HG03095 (cell line): ENCODE results near the gene LGALSL.

Experiments
- ATAC-seq: cut with Tn5 transposase; IDR thresholded peaks from one replicate; pipeline ENCODE4 v1.9.1; 2021; ENCODE audit warnings: moderate library complexity; ENCODE audit not compliant: unreplicated experiment

LGALSL gene

DNA sequence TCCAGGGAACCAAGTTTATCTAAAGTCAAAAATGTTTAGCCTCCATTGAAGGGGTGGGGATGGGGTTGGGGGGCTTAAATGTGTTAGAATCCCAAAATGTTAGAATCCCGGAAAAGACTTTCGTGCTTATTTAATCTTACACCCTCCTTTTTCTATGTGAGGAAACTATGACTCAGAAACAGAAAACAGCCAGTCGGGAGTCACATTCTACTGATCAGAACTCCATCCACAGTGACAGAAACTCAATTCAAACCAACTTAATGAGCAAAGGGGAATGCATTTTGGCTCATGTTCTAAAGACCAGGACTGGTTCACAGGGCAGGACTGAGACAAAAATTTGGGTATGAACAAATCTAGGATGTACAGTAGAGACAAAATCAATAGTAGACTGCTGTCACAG is 38.3 kb downstream of the LGALSL start:
- no peak for ATAC-seq

DNA sequence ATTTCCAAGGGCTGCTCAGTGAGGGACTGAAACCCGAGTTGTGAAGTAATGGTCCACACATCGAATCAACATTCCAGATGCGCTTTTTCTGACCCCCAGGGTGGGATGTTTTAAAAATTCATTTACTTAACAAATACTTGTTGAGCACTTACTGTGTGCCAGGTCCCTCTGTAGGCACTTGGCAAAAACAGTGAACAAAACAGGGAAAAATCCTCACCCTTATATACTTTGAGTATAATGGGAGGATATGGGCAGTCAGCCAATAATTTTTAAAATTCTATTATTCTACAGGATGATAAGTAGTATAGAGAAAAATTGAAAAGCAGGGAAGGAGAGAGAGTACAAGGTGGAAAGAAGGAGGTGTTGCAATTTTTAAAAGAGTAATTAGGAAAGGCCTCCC is 38.9 kb downstream of the LGALSL start:
- ATAC-seq, result no peak

GRCh38 chr2:64493788-64494187 is 39.8 kb downstream of the LGALSL start:
- no peak for ATAC-seq

DNA sequence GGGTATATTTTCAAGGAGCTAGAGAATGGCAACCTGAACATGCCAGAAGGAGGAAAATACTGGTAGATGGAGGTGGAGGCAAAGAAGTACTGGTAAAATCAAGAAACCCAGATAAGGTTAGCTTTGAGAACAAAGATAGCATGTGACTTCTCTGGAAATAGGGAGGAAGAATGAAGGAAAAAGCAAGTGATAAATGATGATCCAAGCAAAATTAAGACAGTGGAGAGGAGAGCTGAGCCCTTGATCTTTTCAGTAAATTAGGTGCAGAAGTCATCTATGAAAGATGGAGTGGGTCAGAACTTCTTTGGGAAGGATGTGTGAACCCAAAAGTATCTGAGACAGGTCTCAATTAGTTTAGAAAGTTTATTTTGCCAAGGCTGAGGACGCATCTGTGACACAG is 44.5 kb downstream of the LGALSL start:
- no peak for ATAC-seq

GRCh38 chr2:64500549-64500948 is 46.6 kb downstream of the LGALSL start:
- no peak for ATAC-seq

GRCh38 chr2:64501946-64502345 is 48.0 kb downstream of the LGALSL start:
- no peak for ATAC-seq

DNA sequence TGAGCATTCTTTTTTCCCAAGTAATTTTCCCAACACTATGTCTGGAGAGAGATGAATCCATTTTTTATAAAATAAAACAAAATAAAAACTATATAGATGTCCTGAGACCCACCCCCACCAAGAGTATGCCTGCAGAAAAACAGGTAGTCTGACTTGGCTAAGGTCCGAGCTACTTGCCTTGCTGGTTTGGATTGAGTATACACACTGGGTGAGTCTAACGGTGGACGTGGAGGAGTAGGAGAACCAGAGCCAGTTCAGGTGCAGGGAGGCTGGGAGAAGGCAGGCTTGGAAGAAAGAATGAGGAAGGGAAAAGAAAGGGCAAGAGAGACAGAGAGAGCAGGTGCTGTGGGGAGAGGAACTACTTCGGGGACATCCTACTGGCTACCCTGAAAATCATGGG is 48.9 kb downstream of the LGALSL start:
- no peak for ATAC-seq

- no peak for ATAC-seq
Observed at GRCh38 chr2:64504774-64505720, 51.1 kb downstream of the LGALSL start.

- no peak for ATAC-seq
Observed at GRCh38 chr2:64506686-64507085, 52.7 kb downstream of the LGALSL start.
